Measurements from ENCODE around the gene CSKMT. TPM values are rescaled to one million over a fixed set of nuclear protein-coding genes. Genes with fewer than 3 reads are reported as not detected.

Gene CSKMT
- polyA plus RNA-seq, 3 donors from 2014 or later = 2.1 to 4.4 TPM; not detected in 1

Other genes starting within 250 kb of the CSKMT start
- gene SCGB1A1, start 246.3 kb upstream of the CSKMT start, polyA plus RNA-seq = not detected
- gene AHNAK, start 118.5 kb upstream of the CSKMT start, polyA plus RNA-seq = 100 to 1,000 TPM in 1 of 3 donors, 10 to 100 TPM in 2; 45.0 to 217 (median 57.2) TPM
- 100 to 1,000 TPM; 628 to 849 (median 821) TPM for gene EEF1G, start 91.4 kb upstream of the CSKMT start, polyA plus RNA-seq
- gene TUT1, start 73.8 kb upstream of the CSKMT start, polyA plus RNA-seq = 10 to 100 TPM in 2 of 3 donors, 1 to 10 TPM in 1; 7.3 to 16.2 (median 12.5) TPM
- 10 to 100 TPM in 2 of 3 donors, 1 to 10 TPM in 1; 9.7 to 48.4 (median 22.4) TPM for gene MTA2, start 63.4 kb upstream of the CSKMT start, polyA plus RNA-seq
- gene EML3, start 52.5 kb upstream of the CSKMT start, polyA plus RNA-seq = 10 to 100 TPM; 15.9 to 25.8 (median 17.9) TPM
- gene ROM1, start 52.1 kb upstream of the CSKMT start, polyA plus RNA-seq = 1 to 10 TPM in 2 of 3 donors, under 1 TPM in 1; 0.17 to 2.1 (median 1.6) TPM
- gene B3GAT3, start 43.3 kb upstream of the CSKMT start, polyA plus RNA-seq = 10 to 100 TPM; 35.5 to 54.1 (median 49.7) TPM
- gene GANAB, start 18.7 kb upstream of the CSKMT start, polyA plus RNA-seq = 100 to 1,000 TPM; 135 to 246 (median 167) TPM
- gene INTS5, start 12.0 kb upstream of the CSKMT start, polyA plus RNA-seq = 10 to 100 TPM; 19.1 to 43.9 (median 22.4) TPM
- 100 to 1,000 TPM; 125 to 152 (median 136) TPM for gene C11orf98, start 102 bp upstream of the CSKMT start, polyA plus RNA-seq
- gene UQCC3, start 6.4 kb downstream of the CSKMT start, polyA plus RNA-seq = 10 to 100 TPM; 13.9 to 18.0 (median 14.0) TPM
- 10 to 100 TPM in 1 of 3 donors, 1 to 10 TPM in 2; 6.3 to 11.4 (median 6.5) TPM for gene LBHD1, start 7.0 kb downstream of the CSKMT start, polyA plus RNA-seq
- 100 to 1,000 TPM in 2 of 3 donors, 10 to 100 TPM in 1; 93.1 to 152 (median 152) TPM for gene UBXN1, start 13.8 kb downstream of the CSKMT start, polyA plus RNA-seq
- gene LRRN4CL, start 24.2 kb downstream of the CSKMT start, polyA plus RNA-seq = not detected
- gene BSCL2, start 42.1 kb downstream of the CSKMT start, polyA plus RNA-seq = 10 to 100 TPM; 52.5 to 54.1 (median 53.6) TPM
- gene GNG3, start 42.4 kb downstream of the CSKMT start, polyA plus RNA-seq = not detected
- 1 to 10 TPM in 2 of 3 donors, under 1 TPM in 1; 0.97 to 4.8 (median 1.1) TPM for gene HNRNPUL2, start 62.1 kb downstream of the CSKMT start, polyA plus RNA-seq
- 10 to 100 TPM; 11.2 to 19.0 (median 14.5) TPM for gene TTC9C, start 63.2 kb downstream of the CSKMT start, polyA plus RNA-seq
- gene ZBTB3, start 88.8 kb downstream of the CSKMT start, polyA plus RNA-seq = 10 to 100 TPM in 1 of 3 donors, 1 to 10 TPM in 2; 4.1 to 14.2 (median 5.5) TPM
- 100 to 1,000 TPM; 397 to 564 (median 472) TPM for gene POLR2G, start 96.3 kb downstream of the CSKMT start, polyA plus RNA-seq
- 1 to 10 TPM; 3.8 to 9.6 (median 7.3) TPM for gene TAF6L, start 106.1 kb downstream of the CSKMT start, polyA plus RNA-seq
- 100 to 1,000 TPM; 162 to 290 (median 174) TPM for gene TMEM179B, start 122.1 kb downstream of the CSKMT start, polyA plus RNA-seq
- 10 to 100 TPM; 47.9 to 69.7 (median 63.2) TPM for gene TMEM223, start 126.7 kb downstream of the CSKMT start, polyA plus RNA-seq
- gene NXF1, start 140.1 kb downstream of the CSKMT start, polyA plus RNA-seq = 10 to 100 TPM; 42.9 to 73.3 (median 66.0) TPM
- 10 to 100 TPM; 46.9 to 47.7 (median 47.6) TPM for gene STX5, start 166.7 kb downstream of the CSKMT start, polyA plus RNA-seq
- 1 to 10 TPM in 2 of 3 donors, not detected in 1; 2.0 to 3.1 TPM for gene TEX54, start 167.5 kb downstream of the CSKMT start, polyA plus RNA-seq
- gene WDR74, start 174.3 kb downstream of the CSKMT start, polyA plus RNA-seq = 10 to 100 TPM; 28.8 to 39.0 (median 31.9) TPM
- gene SLC3A2, start 215.6 kb downstream of the CSKMT start, polyA plus RNA-seq = 100 to 1,000 TPM; 134 to 162 (median 156) TPM